CD4-positive, alpha-beta T cell treated with Interleukin-15 for 4 hours (primary cell): Measurements from ENCODE around the gene SOX10.
"Not testable (repeated sequence)": the region's sequence is repeated elsewhere in the genome, so short reads cannot be mapped to it uniquely, and the experiment has no call there.

Experiments
- DNase-seq: peaks from one replicate; pipeline ENCODE4 v3.0.0-alpha.2; 2020; ENCODE audit warnings: low spot score

SOX10 gene

DNA sequence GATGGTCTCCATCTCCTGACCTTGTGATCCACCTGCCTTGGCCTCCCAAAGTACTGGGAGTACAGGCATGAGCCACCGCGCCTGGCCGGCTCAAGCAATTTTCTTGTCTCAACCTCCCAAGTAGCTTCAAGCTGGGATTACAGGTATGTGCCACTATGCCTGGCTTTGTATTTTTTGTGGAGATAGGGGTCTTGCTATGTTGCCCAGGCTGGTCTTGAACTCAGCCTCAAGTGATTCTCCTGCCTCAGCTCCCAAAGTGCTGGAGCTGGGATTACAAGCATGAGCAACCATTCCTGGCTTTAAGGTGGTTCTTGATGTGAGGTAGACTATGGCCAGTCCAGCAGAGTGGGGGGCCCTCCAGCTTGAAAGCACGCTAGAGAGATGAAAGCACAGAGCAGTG is 23.3 kb downstream of the SOX10 start:
- DNase-seq = no peak

DNA sequence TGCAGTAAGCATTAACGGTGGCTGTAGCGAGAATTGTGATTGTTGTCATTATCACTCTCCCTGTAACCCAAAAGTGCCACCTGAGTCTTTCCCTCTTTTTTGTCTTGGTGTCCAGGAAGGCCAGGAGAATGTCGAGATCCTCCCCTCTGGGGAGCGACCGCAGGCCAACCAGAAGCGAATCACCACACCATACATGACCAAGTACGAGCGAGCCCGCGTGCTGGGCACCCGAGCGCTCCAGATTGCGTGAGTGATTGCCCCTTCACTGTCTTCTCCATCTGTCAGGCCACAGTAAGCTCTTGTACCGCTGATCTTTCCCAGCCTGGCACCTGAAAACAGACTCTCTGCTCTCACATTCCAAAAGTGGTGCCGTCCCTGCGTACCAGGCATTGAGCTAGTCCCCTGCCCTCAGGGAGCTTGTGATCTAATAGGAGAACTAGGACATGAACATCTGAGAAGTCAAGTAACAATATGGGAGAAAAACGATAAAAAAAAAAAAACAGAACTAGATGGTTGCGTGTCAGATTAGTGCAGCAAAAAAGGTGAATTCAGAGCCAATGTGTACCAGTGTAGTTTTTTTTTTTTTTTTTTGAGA is 25.0 kb downstream of the SOX10 start:
- no peak for DNase-seq

DNA sequence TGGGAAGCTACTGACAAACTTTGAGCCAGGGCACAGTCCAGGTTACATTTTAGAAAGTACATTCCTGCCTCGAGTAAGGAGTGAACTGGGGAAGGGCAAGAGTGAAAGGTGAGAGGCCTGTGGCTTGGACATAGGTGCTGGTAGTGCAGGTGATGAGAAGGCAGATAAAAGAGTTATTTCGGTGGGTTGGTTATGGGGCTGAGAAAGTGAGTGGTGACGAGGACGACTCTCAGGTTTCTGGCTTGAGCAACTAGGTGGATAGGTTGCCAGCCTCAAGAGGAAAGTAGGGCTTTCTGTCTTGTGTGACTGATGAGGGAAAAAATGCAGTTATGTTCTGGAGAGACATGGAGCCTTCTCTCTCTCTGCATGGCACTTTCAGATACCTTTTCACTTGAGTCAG is 27.1 kb downstream of the SOX10 start:
- no peak for DNase-seq

DNA sequence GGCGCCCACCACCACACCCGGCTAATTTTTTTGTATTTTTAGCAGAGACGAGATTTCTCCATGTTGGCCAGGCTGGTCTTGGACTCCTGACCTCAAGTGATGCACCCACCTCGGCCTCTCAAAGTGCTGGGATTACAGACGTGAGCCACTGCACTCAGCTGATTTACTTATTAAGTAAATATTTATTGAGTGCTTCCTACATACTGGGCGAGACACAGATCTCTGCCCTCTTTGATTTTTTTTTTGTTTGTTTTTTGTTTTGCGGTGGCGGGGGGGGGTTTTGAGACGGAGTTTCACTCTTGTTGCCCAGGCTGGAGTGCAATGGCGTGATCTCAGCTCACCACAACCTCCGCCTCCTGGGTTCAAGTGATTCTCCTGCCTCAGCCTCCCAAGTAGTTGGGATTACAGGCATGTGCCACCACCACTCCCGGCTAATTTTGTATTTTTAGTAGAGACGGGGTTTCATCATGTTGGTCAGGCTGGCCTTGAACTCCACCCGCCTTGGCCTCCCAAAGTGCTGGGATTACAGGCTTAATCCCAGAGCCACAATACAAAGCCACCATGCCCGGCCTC is 28.4 kb downstream of the SOX10 start:
- not testable (repeated sequence) for DNase-seq

DNA sequence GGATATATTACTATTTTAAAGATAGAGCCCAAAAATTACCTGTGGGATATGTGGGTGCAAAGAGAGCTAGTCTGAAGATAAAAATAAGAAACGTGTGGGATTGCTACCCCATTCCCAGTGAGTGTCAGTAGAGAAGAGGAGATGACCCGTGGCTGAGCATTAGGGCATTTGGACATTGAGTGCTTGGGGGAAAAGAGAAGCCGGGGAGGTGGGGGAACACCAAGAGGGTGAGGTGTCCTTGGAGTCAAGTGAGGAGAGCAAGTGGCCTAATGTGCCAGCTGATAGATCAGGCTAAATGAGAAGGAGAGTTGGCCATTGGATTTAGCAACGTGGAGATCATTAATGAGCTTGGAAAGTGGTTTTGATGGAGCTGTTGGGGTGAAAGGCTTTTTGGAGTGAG is 29.7 kb downstream of the SOX10 start:
- no peak for DNase-seq

DNA sequence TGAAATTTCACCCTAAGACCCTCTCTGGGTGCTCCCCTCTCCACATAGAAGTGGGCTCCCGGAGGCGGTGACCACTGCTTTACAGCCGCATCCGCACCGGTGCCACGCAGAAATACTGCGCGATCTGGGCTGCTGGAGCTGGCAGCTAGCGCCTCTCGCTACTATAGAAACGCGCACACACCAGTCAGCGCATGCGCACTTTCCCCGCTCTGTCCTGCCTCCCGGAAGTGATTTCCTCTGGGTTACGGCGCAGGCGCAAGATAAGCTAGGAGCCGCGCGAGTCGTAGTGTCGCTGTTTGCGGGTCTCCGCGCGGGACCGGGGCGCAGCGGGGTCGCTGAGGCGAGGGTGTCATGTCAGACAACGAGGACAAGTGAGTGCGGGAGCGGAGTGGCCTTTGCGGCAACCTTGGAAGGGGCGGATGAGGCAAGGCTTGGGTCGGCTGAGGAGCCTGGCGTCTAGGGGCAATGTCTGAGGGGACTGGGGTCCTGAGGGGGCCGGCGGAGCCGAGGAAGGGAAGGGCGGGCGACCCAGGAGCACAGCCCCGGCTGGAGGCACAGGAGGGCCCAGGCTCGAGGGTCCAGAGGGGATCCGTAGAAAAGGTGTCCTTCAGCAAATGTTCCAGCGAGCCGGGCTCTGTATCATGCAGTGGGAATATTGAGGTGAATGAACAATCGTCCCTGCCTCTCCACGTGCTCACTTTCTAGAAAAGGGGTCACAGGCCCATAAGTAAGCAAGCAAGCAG is 30.7 kb downstream of the SOX10 start, which contains the start of the genes C22orf23 and POLR2F:
Gene C22orf23 (minus strand): TSS at position 165 of the 743 bp plus-strand sequence. CDS start 452 bp downstream, outside the sequence.
Gene POLR2F (plus strand): TSS at position 263 of the 743 bp plus-strand sequence. CDS start 89 bp downstream, at position 352.
- peak; percentile 96 for DNase-seq

DNA sequence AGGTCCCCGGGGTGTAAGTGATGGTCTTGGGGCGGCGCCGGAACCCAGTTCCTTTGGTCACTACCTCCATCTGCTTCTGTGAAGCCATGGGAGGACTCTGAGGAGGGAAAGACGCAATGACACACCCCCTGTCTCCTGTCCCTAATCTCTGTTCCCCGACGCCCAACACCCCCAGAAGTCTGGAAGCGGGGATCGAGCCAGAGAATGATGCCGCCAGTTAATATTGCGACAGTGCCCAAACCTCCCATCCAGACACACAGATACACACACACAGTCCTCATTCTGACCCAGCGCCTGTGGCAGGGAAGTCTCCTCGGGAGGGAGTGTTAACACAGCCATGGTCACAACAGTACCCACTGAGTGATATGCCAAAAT is 31.3 kb downstream of the SOX10 start:
- no peak for DNase-seq

DNA sequence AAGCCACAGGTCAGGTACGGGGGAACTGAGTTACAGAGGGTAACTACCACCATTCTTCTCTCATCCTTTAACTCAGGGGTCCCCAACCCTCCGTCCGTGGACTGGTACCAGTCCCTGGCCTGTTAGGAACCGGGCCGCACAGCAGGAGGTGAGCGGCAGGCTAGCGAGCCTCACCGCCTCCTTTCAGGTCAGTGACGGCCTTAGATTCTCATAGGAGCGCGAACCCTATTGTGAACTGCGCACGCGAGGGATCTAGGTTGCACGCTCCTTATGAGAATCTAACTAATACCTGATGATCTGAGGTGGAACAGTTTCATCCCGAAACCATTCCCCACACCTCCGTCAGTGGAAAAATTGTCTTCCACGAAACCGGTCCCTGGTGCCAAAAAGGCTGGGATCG is 31.7 kb downstream of the SOX10 start:
- not testable (repeated sequence) for DNase-seq

DNA sequence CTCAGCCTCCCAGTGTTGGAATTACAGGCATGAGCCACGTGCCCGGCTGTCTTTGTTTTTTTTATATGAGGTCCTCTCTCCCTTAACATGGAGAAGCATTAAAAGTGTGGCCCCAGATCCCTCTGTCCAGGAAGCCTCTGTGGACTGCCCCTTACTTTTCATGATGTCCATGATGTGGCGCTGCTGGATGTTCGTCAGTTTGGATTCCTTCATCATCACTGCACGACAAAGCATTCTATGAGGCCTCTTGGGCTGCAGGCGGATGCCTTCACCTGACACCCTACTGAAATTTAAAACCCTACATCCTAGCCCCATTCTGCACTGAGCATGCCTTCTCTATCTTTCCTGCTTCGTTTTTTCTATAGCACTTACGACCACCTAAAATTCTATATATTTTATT is 33.0 kb downstream of the SOX10 start:
- no peak for DNase-seq

DNA sequence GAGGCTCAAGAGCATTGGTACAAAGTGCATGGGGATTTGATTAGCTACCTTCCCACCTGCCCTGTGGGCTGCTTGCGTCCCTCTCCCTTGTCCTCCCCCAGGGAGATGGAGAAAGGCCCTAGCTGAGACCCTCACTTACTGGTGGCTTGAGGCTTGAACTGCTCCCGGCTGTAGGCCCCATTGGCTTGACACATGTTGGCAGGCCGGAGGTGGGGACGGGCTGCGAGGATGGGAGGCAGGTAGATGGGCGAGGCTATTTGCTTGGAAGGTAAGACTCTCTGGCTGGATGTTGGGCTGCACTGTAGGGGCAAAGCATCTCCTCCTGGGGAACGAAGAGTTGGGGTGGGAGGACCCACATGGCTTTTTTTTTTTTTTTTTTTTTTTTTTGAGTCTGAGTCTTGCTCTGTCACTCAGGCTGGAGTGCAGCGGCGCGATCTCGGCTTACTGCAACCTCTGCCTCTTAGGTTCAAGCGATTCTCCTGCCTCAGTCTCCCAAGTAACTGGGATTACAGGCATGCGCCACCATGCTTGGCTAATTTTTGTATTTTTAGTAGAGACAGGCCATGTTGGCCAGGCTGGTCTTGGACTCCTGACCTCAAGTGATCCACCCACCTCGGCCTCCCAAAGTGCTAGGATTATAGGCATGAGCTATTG is 37.1 kb downstream of the SOX10 start:
- not testable (repeated sequence) for DNase-seq

DNA sequence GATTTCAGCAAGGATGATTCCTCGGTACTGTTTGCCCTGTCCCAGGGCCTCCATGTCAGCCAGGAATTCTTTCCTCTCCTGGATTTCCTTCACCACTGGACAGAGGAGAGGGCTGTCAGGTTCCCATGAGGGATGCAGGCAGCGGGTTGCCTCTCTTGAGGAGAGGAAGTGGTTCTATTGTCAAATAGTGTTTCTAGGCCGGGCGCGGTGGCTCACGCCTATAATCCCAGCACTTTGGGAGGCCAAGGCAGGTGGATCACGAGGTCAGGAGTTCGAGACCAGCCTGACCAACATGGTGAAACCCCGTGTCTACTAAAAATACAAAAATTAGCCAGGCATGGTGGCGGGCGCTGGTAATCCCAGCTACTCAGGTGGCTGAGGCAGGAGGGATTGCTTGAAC is 39.9 kb downstream of the SOX10 start:
- not testable (repeated sequence) for DNase-seq

DNA sequence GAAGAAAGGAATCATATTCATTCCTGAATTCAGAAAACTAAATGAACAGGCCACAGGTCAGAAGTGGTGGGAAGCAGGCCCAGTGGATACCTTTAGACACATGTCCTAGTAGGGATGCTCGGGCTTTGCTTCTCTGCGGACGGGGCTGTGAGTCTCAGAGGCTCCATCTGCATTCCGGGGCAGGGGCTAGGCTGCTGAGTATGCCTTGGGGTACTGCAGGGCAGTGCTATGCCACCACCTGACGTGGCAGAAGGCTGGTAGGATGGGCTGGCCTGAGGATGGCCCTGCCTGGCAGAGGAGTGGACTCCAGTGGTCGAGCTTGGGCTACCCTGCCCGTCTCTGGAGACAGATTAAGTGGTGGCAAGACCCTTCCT is 40.5 kb downstream of the SOX10 start:
- no peak for DNase-seq

DNA sequence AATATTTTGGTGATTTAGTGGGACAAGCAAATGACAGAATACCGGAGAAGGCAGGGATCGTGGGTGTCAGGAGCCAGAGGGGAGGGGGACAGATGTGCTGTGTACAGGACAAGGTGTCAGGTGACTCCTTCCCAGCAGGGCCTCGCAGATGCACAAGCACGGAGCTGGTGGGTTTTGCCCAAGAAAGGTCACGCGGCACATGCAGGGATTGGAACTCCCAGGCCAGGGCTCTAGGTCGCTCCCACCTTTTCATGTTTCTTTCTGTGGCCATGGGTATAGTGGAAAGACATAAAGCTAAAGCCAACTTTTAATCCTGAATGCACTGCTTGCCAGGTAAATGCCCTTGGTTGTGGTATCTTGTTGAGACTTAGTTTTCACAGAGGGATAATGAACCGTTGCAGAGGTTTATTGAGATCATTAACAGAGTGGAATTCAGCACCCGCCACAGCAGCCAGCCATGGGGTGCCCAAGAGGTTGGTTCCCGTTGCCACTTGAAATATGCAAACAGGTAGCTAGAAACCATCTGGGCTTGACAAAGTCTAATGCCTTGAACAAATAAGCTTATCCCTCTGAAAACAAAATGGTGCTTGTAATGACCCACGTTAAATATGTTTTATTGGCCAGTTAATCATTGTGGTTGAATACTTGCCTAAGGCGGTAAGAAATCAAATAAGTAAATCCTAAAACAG is 41.1 kb downstream of the SOX10 start:
- DNase-seq = no peak

DNA sequence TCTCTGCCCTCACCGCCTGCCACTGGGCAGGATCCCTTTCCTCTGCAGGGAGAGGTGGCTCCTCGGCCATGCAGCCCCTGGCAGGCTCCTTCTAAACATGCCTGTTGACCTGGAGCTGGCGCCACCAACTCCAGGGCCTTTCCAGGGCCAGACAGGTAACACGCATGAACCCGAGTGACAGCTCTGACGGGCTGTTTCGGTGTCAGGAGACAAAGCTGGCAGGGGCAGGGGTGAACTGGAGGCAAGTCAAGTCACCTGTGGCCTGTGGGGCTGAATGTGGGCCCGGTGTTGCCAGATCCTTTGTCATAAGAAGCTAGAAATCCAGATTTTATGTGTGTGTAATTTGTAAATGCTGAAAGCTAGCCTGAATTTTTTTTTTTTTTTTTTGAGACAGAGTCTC is 42.2 kb downstream of the SOX10 start:
- DNase-seq = no peak

DNA sequence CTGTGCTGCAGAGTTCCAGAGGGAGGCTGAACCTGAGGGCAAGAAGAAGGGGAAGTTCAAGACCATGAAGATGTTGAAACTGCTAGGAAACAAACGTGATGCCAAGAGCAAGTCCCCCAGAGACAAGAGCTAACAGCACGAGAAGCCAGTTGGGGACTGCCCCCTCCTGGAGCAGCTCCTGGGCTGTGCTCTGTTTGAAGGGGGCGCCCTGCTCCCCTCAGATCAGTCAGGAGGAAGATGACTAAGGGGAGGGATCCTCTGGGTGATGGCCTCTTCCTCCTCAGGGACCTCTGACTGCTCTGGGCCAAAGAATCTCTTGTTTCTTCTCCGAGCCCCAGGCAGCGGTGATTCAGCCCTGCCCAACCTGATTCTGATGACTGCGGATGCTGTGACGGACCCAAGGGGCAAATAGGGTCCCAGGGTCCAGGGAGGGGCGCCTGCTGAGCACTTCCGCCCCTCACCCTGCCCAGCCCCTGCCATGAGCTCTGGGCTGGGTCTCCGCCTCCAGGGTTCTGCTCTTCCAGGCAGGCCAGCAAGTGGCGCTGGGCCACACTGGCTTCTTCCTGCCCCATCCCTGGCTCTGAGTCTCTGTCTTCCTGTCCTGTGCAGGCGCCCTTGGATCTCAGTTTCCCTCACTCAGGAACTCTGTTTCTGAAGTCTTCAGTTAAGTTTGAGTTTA is 43.5 kb downstream of the SOX10 start:
- no peak for DNase-seq

DNA sequence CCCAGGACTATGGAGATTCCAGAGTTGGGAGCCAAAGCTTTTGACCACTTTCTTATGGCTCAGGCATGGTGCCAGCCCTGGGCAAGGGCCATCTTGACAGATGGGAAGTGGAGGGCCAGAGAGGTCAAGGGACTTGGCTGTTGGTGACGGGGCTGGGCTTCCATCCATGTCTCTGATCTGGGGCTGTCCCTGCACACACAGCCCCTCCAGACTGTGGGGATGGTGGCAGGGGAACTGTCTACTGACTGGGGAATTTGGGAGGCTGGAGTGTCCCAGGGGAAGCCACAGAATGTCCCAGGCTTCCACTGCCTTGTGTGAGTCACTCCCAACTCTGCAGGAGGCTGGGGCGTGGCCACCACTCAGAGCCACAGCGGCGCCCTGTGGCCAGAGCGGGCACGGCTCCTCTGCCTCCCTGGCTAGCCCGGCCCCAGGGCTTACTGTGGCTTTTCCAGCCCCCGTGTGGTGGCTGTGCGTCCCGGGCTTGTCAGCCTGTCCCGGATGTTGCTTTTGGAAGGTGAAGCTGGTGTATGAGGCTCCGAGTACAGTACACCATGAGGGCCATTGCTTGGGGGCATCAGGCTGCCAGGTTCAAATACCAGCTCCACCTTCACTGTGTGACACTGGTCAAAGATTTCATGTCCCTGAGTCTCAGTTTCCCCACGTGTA is 50.5 kb downstream of the SOX10 start:
- peak; percentile 77 for DNase-seq

DNA sequence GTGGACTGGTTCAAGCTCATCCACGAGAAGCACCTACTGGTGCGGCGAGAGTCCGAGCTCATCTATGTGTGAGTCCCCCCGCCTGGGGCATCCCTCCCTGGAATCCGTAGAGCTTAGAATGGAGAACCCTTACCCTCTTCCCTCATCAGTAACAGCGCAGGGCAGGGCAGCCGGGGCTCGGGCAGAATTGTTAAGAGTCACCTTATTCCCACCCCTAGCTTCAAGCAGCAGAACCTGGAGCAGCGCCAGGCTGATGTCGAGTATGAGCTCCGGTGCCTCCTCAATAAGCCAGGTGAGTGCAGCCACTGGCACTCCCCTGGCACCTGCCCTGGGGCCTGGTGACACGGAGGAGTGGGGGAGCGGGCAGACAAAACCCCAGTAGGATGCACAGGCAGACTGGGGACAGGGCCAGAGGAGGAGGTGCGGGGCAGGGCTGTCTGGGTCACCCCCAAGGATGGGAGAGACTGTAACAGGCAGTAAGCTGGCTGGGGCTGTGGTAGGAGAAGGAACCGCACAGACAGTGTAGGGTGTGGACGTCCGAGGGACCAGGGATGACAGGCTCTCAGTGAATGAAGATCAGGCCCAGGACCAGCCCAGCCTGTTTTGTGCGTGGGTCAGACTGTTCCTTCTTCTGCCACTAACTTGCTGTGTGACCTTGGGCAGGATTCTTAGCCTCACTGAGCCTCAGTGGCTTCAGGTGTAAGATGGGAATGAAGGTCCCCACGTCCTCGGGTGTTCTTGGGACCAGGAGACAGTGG is 51.4 kb downstream of the SOX10 start:
- no peak for DNase-seq

DNA sequence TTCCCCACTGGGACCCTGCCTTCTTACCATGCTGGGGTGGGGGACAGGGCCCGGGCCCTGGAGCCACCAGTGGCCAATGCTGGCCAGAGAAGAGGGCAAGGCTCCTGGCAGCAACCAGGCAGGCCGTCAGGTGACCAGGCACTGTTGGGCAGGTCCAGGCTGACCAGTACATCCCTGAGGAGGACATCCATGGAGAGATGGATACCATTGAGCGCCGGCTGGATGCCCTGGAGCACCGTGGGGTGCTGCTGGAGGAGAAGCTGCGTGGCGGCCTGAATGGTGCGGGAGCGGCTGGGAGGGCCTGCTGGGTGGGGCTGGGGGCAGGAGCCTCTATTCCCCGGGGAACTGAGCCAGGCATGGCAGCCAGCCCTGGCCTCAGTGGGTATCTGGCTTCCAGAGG is 52.0 kb downstream of the SOX10 start:
- DNase-seq = no peak

DNA sequence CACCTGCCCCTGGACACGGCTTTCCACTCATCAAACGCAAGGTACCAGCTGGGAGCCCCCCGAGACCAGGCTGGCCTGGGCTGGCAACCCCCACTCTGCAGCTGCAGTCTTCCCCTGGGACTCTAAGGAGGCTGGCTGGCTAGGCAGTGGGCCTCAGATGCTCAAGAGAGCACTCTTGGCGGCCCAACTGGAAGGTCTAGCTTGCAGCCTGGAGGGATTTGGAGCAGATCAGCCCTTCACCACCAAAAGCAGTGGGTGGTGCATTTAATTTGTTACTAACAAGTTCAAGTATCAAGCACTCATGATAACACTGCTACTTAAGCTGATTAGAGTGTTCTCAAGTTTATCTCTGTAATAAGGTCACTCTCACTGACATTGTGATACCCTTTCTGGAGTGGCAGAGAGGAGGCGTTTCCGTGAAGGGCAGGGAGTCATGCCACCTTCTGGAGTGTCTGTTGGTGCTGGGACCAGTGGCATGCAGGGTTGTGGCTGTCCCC is 52.4 kb downstream of the SOX10 start:
- no peak for DNase-seq

DNA sequence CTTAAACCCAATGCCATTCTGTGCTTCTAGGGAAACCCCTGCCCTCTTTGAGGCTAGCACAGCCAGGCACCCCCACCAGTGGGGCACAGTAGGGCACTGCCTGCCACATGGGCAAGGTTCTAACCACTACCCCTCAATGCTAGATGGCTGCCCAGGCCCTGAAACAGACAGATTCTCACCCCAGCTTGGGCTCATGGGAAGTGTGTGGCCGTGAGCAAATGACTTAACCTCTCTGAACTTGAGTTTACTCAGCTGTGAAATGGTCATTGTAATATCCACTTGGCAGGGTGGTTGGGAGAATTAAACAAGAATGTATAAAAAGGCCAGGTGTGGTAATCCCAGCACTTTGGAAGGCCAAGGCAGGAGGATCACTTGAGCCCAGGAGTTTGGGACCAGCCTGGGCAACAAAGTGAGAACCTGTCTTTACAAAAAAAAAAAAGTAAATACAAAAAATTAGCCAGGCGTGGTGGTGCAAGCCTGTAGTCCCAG is 53.4 kb downstream of the SOX10 start:
- DNase-seq = no peak
